GM21367 (cell line): ENCODE data around the gene VPS39.

Experiments
- ATAC-seq: cut with Tn5 transposase; IDR thresholded peaks from one replicate; pipeline ENCODE4 v1.9.1; 2021; ENCODE audit not compliant: unreplicated experiment

Gene VPS39

DNA sequence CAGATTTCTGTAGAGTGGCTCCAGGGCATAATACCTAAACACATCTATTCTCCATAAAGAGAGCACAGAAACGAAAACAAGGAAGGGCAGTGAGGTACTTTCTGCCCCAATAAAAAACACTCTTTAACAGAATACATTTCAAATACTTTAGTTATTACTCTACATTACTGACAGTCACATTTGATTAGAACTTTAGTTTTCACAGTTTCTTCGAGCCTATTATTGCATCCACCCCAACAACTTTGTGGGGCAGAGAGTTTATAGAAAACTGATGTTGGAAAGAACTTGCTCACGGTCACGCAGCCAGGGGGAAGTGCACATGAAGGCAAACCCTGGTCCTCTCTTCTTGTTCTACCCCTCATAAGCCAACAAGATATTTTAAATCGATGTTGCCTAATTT, 9.0 kb downstream of the VPS39 start:
- no peak for ATAC-seq

DNA sequence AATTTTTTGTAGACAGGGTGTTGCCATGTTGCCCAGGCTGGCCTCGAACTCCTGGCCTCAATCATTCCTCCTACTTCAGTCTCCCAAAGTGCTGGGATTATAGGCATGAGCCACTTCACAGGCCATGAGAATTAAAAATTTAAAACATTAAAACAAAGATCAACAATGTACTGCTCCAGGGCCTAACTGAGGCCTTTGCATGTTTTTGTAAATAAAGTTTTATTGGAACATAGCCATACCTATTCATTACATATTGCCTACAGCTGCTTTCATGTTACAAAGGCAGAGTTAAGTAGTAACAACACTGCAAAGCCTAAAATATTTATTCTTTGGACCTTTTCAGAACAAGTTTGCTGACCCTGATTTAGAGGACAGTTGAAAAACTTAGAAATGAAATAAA, 9.6 kb downstream of the VPS39 start:
- no peak for ATAC-seq

DNA sequence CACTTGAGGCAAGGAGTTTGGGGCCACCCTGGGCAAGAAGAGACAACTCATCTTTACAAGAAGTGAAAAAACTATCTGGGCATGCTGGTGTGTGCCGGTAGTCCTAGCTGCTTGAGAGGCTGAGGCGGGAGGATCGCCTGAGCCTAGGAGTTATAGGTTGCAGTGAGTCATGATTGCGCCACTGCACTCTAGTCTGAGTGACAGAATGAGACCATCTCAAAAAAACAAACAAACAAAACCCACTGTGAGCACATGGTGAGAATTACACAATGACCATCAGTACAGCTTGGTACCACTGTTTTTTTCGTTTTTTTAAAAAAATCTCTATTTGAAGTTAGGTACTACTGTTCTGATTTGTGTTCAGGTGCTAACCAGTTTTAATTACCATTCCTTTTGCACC, 13.6 kb downstream of the VPS39 start:
- ATAC-seq: no peak

DNA sequence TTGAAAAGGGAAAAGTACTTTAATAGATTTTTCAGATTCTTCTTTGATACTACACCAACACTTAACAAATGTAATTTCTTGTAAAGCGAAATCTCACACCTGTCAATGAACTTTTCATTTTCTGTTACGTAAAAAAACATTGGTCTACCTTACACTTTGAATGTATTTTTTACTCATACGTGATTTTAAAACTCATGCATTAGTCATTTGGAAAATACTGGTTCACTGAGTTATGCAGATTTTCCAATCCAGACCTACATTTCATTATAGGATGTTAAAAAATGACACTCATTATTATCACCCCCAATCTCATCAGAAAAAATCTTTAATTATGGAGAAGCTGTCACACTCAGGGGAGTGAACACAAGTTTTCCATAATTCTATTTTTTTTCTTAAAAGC, 14.7 kb downstream of the VPS39 start:
- no peak for ATAC-seq

DNA sequence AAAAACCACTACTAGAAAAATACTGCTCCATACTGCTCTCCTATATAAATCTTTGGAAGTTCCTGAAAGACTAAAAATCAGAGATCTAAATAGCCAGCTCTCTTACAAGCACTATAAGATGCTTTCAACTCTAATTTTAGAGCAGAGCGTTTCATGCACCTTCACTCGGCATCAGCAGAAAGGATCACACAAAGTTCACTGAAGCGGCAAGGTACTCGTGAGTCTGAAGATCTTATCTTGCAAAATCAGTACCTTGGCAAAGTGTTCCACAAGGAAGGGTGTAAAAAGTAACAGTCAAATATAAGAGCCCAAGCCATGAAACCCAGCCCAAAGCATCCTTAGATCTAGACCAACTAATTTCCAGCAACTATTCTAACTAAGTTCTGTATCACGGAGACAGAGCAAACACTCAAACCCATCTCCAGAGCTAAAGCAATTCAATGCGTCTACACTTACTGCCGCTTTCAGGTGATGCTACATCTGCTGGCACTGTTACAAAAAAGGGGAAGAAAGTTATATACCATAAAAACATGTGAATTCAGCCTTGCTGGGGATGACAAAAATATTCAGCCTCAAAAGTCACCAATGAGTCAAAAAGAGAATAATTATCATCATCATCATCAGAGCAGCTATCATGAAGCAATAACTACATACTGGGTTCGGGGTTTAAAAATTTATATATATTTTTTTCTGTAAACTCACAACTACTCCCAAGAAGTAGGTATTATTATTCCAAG, 16.3 kb downstream of the VPS39 start:
- ATAC-seq: no peak

DNA sequence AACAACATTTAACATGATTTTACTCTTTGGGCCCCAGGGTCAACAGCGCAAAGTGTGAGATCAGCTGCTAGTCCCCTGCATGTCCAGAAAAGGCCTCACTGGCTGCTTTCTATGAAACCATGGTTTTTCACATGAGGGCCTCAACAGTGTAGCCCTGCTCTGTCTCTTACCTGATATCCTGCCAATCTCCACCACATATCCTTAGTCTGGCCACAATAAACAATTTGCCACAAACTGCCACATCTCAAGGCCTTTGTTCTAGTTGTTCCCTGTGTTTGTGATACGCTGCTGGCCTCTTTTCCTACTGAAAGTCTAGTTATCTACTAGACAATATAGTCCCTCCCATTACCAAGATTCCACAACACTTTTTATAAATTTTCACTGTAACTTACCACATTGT, 17.7 kb downstream of the VPS39 start:
- no peak for ATAC-seq

DNA sequence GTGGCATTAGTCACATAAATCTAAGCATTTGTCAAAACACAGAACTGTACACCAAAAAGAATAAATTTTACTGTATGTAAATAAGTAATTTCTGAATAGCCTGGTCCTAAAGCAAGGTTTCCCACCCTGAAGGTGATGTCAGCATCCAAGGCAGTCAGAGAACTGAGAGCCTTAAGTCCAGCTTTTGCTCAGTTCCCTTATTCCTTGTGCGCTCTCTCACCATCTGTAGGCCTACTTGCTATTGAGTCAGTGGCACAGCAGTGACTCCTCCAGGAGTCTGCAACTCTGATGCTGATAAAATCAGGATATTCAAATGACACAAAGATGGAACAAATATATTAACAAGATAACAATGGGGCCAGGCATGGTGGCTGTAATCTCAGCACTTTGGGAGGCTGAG, 22.3 kb downstream of the VPS39 start:
- no peak for ATAC-seq

DNA sequence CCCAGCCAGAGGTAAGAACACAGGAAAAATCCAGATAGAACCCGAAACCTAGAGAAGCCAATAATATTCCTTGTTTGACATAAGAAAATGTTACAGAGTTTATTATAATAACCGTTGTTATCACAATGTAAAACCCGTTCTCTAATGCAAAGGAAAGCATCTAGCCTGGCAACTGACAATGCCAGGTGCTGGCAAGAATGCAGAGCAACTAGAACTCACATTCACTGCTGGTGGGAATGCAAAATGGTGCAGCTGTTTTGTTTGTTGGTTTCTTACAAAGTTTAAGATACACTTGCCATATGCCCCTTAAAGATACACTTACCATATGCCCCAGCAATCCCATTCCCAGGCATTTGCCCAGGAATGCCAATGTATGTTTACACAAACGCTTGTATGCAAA, 23.4 kb downstream of the VPS39 start:
- no peak for ATAC-seq

DNA sequence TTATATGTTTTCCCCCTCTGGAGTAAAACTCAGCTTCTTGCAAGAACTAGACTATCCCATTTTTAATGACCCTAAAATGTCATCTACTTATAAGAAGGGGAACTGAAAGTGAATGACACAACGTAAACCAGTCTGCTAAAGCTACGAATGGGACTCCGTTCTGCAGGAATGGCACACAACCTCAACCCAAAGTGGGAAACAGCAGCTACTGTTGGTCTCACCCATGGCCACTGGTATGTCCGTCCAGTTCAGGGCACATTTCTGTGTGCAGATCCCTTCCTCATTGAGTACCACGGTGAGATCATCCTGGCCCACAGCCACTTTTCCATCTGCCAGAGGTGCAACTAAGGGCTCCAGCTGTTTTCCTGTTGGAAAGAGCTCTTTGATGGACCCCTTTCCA, 23.8 kb downstream of the VPS39 start:
- ATAC-seq: no peak

DNA sequence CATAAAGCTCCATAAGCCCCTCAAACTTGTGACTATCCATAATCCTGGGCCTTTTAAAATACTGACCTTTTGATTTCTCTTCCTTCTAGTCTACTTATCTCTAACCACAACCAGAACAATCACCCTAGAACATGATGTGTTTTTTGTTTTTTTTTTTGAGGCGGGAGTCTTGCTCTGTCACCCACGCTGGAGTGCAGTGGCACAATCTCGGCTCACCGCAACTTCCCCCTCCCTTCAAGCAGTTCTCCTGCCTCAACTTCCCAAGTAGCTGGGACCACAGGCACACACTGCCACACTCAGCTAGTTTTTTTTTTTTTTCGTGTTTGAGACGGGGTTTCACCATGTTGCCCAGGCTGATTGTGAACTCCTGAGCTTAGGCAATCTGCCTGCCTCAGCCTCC, 25.1 kb downstream of the VPS39 start:
- ATAC-seq: no peak

DNA sequence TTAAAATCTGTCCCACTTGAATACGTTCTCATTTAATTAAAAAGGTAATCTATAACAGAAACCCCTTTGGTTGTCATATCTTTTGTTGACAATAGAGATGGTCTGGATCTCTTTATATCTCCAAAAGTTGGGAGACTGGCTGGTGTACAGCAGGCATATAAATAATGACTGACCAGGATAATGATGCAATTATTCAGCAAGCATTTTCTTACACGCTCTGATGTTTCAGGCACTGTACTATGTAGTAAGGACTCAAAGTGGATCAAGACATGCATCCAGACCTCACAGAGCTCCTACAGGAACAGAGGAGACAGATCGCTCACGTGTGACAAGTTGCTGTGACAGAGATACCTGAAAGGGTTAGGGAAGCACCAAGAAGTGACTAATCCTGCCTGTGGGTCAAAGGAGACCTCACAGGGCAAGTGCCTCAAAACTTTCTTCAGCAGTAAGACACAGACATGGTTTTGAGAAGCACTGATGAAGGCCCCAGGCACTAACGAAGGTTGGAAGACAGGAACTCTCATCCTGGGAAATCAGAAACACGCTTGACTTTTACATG, 25.7 kb downstream of the VPS39 start:
- ATAC-seq: no peak

DNA sequence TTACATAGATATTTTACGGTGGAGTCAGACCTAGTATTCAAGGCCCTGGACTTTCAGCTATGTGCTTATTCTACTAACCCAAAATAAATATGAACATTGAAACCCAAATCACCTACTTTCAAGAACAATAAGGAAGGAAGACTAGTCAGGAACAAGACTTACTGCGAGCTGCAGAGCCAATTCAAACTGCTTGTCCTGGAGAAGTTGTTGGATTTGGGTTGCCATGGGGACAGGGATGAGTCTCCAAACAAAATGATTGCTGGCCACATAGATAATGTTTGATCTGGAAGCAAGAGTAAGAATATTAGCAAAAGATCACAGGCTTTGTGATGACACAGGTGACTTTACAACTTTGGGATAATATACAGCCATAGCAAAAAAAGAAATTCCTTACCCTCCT, 30.0 kb downstream of the VPS39 start:
- no peak for ATAC-seq

DNA sequence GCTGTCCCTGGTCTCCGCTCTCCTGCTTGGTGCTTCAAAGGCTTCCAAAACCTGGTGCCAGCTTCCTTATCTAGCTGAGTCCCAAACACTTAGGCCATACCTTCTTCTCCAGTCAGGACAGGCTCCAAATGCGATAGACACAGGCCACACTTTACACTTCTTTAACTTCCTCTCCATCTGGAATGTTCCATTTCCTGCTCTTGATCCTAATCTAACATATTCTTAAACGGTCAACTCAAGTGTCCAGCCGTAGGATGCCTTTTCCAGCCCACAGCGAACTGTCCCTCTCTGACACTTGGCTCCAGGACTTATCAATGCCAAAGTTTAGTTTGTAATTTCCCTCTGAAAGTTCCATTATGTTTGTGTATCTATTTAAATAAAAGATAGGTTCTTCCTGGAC, 32.4 kb downstream of the VPS39 start:
- ATAC-seq: no peak

DNA sequence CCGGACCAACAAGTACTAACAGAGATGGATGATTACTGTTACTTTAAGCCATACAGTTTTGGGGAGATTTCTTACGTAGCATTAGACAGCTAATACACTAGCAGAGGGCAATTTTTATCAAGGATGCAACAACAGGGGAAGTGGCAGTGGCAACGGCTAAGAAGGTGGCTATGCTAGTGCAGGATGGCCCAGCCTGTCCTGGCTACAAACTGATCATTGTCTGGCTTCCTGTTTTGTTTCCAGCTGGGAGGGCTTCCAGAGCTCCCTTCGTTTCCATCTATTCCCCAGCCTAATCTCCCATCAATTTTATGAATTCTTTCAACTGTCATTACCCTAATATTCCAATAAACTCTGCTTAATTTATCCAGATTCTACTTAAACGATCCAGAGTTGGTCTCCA, 35.6 kb downstream of the VPS39 start:
- ATAC-seq: no peak

DNA sequence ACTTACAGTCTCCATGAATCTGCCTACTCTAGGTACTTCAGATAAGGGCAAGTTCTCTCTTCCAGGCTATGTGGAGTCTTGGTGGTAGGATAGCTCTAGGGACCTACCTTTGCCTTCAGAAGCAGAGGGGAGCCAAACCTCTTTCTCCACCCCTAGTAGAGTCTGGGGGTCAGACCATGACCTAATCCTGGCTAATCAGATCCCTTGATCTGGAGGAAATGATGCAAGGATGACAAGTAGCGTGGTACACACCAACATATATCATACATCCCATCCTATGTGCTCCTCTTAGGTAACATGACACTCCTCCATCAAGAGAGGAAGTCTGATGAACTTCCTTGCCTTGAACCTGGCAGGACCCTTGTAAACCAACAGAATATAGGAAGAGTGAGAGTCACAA, 36.3 kb downstream of the VPS39 start:
- ATAC-seq: no peak

DNA sequence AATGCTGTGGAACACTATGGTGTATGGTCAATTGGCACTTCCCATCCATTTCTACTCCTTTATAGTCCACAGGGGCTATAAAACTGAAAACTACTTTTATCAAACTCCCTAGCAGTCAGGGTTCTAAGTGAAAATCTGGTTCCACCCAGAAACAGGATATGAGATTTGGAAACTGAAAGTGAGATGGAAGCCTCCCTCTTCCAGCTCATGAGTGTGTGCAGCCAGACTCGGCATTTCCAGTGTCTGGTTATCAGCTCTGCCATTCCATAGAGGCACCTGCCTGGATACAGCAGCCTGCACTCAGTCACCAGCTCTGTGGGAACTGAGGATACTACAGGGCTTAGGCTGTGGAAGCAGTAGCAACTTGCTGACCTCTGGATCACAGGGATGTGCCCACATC, 37.0 kb downstream of the VPS39 start:
- no peak for ATAC-seq

DNA sequence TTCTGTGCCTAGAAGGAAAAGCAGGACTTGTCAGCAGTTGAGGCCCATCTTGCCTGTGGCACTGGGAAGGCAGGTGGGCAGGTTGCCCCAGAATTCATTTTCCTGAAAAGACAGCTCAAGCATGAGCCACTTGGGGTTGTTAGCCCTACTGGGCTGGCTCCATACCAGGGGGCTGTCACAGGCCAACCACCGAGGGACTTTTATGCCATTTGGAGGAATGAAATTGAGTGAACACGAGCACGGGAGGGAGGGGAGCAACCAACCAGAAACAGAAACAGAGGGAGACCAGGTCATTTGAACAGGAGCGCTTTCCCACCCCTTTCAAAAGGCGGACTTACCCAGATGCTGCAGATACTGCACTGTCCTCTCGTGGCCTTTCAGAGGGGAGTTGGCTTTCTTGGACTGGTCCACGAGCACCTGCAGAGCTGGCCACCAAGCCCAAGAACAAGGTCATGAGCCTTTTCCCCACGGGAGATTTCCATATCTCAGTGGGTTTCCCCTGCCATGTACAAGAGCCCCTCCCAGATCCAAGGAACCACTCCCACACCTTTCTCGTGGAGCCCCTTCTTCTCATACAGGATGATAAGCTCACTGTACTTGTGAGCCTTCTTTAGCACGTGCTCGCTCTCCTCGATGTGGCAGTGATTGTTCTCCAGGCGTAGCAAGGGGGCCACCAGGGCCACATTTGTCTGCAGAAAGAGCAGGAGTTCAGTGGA, 41.7 kb downstream of the VPS39 start:
- no peak for ATAC-seq

DNA sequence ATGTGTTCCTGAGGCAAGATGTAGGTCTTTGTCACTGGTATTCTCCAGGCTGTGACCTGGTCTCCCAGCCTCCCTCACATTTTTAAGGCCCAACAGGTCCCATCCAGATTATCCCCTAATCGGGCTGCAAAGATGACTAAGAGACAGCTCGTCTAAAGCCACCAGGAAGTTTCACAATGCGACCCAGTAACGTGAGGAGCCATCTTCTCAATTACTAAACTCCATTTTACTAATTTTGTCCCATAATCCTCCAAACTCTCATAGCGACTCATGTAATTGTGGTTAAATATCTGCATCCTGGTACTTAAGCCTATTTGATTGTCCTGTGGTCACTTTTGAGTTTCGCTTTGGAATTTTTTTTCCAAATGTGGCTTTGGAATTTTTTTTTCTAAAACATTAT, 43.0 kb downstream of the VPS39 start:
- no peak for ATAC-seq

DNA sequence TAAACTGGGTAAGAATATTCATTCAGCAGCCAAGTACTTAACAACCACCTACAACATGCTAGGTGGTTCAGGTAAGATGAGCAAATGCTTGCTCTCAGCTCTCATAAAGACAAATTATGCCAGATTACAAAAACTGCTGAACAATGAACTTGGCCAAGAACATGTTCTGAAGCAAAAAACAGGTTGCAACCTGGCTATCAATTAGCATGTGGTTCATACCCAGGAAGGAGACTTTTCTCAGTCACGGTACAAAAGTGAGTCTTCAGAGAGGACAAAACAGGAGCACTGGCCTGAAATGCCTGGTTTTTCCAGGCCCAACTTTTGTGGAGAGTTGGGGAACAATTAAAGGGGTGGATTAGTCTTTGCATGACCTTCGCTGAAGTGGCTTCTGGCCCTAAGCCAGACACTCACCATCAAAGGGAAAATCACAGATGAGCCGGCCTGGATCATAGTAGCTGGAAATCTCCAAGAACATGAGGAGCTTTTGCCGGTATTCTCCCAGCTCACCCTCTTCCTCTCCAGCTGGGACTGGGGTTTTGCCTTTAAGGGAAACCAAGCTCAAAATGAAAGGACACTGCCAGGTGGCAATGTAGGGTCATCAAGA, 44.1 kb downstream of the VPS39 start:
- no peak for ATAC-seq

DNA sequence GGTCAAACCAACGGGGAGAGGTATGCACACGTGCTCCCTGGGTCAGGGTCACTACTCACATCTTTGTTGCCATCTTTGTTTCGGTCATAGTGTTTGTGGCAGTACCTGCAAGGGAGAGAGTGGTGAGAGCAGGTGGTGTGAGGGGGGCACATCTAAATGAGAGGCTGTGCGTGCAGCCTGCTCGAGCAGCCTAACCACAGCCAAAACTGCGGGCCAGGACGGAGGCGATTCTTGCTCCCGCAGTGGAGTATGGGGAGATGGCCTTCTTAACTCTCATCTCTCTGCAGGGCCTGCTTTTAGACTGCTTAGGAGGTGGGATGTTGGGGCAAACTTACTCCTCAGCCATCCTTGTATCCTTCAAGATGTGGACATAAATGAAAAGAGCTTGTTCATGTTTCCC, 44.8 kb downstream of the VPS39 start:
- ATAC-seq: no peak

DNA sequence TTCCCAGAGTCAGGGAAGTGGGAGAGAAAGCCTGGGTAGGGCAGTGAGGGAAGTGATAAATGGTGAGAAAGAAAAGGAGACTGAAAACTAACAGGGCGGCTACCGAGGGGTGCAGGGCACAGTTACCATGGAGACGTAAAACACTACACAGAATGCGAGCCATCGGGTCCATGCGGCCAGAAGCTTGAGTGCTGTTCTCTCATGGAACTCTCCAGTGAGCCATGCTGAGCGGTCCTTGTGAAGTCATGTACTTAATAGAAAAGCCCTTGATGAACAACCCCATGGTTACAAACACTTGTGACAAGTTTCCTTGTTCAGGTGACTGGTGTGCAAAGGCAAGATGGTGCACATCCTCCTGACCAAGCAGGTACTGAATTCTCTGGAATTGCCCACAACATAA, 48.0 kb downstream of the VPS39 start:
- ATAC-seq: no peak

DNA sequence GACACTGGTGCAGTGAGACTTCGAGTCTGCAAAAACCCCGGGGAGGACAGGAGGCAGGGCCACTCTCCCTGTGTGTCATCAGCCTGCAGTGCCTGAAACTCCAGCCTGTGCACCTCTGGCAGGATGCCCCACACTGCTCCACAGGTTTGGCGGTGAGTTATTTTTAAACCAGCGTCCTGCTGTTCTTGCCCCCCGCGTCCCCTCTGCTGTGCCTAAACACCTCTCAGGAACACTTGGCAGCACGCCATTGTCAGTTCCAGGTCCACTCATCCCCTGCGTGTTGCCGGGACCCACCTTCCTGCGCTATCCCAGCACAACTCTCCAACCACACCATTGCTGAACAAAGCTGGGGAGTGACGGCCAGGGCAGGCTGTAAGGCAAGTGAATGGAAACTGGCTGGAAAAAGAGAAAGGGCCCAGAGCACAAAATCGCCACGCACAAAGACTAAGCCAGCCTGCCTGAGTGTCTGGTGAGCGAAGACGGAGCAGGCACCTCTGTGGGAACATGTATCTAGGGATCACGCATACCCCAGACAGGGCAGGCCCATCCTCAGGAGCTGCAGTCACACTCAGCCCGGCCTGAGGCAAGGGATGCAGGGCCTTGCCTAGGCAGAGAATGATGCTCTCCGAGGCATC, 48.6 kb downstream of the VPS39 start:
- ATAC-seq: no peak
